Stimulated activated CD8-positive, alpha-beta memory T cell treated with anti-CD3 and anti-CD28 coated beads, Interleukin-7, amount 100 ng/mL, for 4 hours (primary cell): ENCODE results near the gene BRICD5.

Source experiments
- DNase-seq, 2 donors: peaks; one replicate each; pipeline ENCODE4 v3.0.0-alpha.2; 2020; ENCODE audit warnings: low read depth in 2 of 2

BRICD5 gene

GRCh38 chr16:2163211-2163881 lies 47.3 kb downstream of the BRICD5 start:
- no peak for DNase-seq

GRCh38 chr16:2162676-2163118 lies 48.0 kb downstream of the BRICD5 start:
- DNase-seq, result no peak

- DNase-seq, result no peak
Observed at GRCh38 chr16:2161911-2162310, 48.8 kb downstream of the BRICD5 start.

GRCh38 chr16:2160915-2161551 lies 49.6 kb downstream of the BRICD5 start:
- no peak for DNase-seq
